Mesenchymal stem cell (in vitro differentiated cells and primary cell): ENCODE data around the gene PROM2.

Experiments
- DNase-seq: peaks from one replicate; pipeline ENCODE4 v3.0.0-alpha.2; 2013
- H2AFZ ChIP-seq: one replicate; pipeline ENCODE4 v1.6.1; 2013; ENCODE audit warnings: low read depth, mild to moderate bottlenecking, control low read depth, inconsistent platforms, low read length, moderate library complexity
- H2AK5ac ChIP-seq: 2 replicates; pipeline ENCODE4 v1.6.1; 2013; ENCODE audit warnings: low read length, moderate library complexity, mild to moderate bottlenecking, inconsistent platforms; ENCODE audit not compliant: severe bottlenecking
- H2BK120ac ChIP-seq: one replicate; pipeline ENCODE4 v1.6.1; 2013; ENCODE audit warnings: low read depth, mild to moderate bottlenecking, inconsistent platforms, low read length, moderate library complexity
- H2BK12ac ChIP-seq, 2 experiments: one replicate each; pipeline ENCODE4 v1.6.1; 2013; ENCODE audit warnings: inconsistent platforms in 2 of 2, low read length in 2 of 2, mild to moderate bottlenecking in 2 of 2, moderate library complexity in 2 of 2, control low read depth in 1 of 2
- H2BK15ac ChIP-seq: one replicate; pipeline ENCODE4 v1.6.1; 2013; ENCODE audit warnings: mild to moderate bottlenecking, low read depth, inconsistent platforms; ENCODE audit not compliant: poor library complexity, severe bottlenecking
- H2BK5ac ChIP-seq: 2 replicates; pipeline ENCODE4 v1.6.1; 2013; ENCODE audit warnings: low read depth, mild to moderate bottlenecking, low read length, control low read depth, inconsistent platforms; ENCODE audit not compliant: poor library complexity, severe bottlenecking
- H3K14ac ChIP-seq, 2 experiments: one replicate each; pipeline ENCODE4 v1.6.1; 2013; ENCODE audit warnings: inconsistent platforms in 2 of 2, low read length in 2 of 2, control low read depth in 1 of 2, mild to moderate bottlenecking in 1 of 2, moderate library complexity in 1 of 2
- H3K18ac ChIP-seq, 2 experiments: one replicate each; pipeline ENCODE4 v1.6.1; 2013; ENCODE audit warnings: inconsistent platforms in 2 of 2, low read length in 2 of 2, control low read depth in 1 of 2, low read depth in 1 of 2, mild to moderate bottlenecking in 1 of 2
- H3K23ac ChIP-seq, 2 experiments: one replicate each; pipeline ENCODE4 v1.6.1; 2013; ENCODE audit warnings: inconsistent platforms in 2 of 2, low read length in 2 of 2, mild to moderate bottlenecking in 2 of 2, moderate library complexity in 2 of 2, control low read depth in 1 of 2
- H3K27ac ChIP-seq: 2 replicates; pipeline ENCODE4 v1.5.1; 2013; ENCODE audit warnings: mild to moderate bottlenecking, moderate library complexity, low read length, control low read depth, inconsistent platforms; ENCODE audit not compliant: poor library complexity, severe bottlenecking
- H3K27me3 ChIP-seq, 2 experiments: 2 replicates each; pipeline versions ENCODE4 v1.6.1 to v1.7.0; 2013; ENCODE audit warnings: low read length in 2 of 2, mild to moderate bottlenecking in 2 of 2, moderate library complexity in 2 of 2, control low read depth in 1 of 2, inconsistent platforms in 1 of 2; ENCODE audit not compliant: control insufficient read depth in 1 of 2, insufficient read depth in 1 of 2
- H3K36me3 ChIP-seq, 2 experiments: 2 replicates each; pipeline versions ENCODE4 v1.6.1 to v1.7.0; 2013; ENCODE audit warnings: low read length in 2 of 2, control low read depth in 1 of 2, inconsistent platforms in 1 of 2, low read depth in 1 of 2, mild to moderate bottlenecking in 1 of 2; ENCODE audit not compliant: insufficient read depth in 2 of 2, control insufficient read depth in 1 of 2
- H3K4ac ChIP-seq, 2 experiments: one replicate each; pipeline ENCODE4 v1.6.1; 2013; ENCODE audit warnings: inconsistent platforms in 2 of 2, low read length in 2 of 2, mild to moderate bottlenecking in 2 of 2, moderate library complexity in 2 of 2, control low read depth in 1 of 2, low read depth in 1 of 2
- H3K4me1 ChIP-seq: 2 replicates; pipeline ENCODE4 v1.6.1; 2013; ENCODE audit warnings: low read depth, low read length, control low read depth; ENCODE audit not compliant: control insufficient read depth, insufficient read depth
- H3K4me2 ChIP-seq: 2 replicates; pipeline ENCODE4 v1.6.1; 2013; ENCODE audit warnings: low read length, mild to moderate bottlenecking, inconsistent platforms; ENCODE audit not compliant: poor library complexity, severe bottlenecking
- H3K4me3 ChIP-seq, 2 experiments: 2 replicates each; pipeline versions ENCODE4 v1.5.1 to v1.7.0; 2013; ENCODE audit warnings: low read length in 2 of 2, mild to moderate bottlenecking in 2 of 2, control low read depth in 1 of 2, low read depth in 1 of 2; ENCODE audit not compliant: insufficient read depth in 1 of 2
- H3K79me1 ChIP-seq: replicated peaks from 2 replicates; pipeline ENCODE4 v1.6.1; 2013; ENCODE audit warnings: mild to moderate bottlenecking, control low read depth, low read length, inconsistent platforms; ENCODE audit not compliant: poor library complexity, severe bottlenecking
- H3K9ac ChIP-seq: 2 replicates; pipeline ENCODE4 v1.7.0; 2013; ENCODE audit warnings: mild to moderate bottlenecking, low read length, moderate library complexity
- H3K9me3 ChIP-seq: 2 replicates; pipeline ENCODE4 v1.7.0; 2013; ENCODE audit warnings: mild to moderate bottlenecking, low read length; ENCODE audit not compliant: control insufficient read depth
- H4K8ac ChIP-seq: one replicate; pipeline ENCODE4 v1.6.1; 2013; ENCODE audit warnings: inconsistent platforms, mild to moderate bottlenecking, low read length, moderate library complexity
- H4K91ac ChIP-seq: one replicate; pipeline ENCODE4 v1.6.1; 2013; ENCODE audit warnings: mild to moderate bottlenecking, low read length, inconsistent platforms
- WGBS: methylation state at CpG from one replicate; pipeline ENCODE4 v1.1.7; 2013; ENCODE audit warnings: mixed read lengths; 5-methylcytosine and 5-hydroxymethylcytosine counted together

PROM2 gene

GRCh38 chr2:95296011-95296410 is 21.8 kb downstream of the PROM2 start:
- Histone ChIP-seq H3K27ac (no peak overlapping the region), H3K4me1 (peaks cover 37% of the 10 kb centered on the region), H3K79me1 (no peaks in the 10 kb centered on the region), H3K4ac (no peak overlapping the region), H2BK15ac (no peak overlapping the region), H2BK5ac (no peak overlapping the region), H3K23ac (no peak overlapping the region), H3K9ac (no peak overlapping the region), H3K4me3 (no peak overlapping the region), H3K4me2 (no peak overlapping the region), H3K14ac (no peak overlapping the region), H2BK12ac (no peak overlapping the region), H4K8ac (no peak overlapping the region), H3K18ac (no peak overlapping the region), H4K91ac (no peak overlapping the region), H2BK120ac (no peak overlapping the region), H3K9me3 (peaks cover 4% of the 10 kb centered on the region), H2AK5ac (no peak overlapping the region), H3K36me3 (peaks cover 0 to 12% of the 10 kb centered on the region in 2 experiments), H3K27me3 (peaks cover 0 to 48% of the 10 kb centered on the region in 2 experiments), H2AFZ (no peak overlapping the region)
- WGBS, result 63% methylated on average over 5 of the region's 5 CpGs
- DNase-seq, result no peak

- Histone ChIP-seq H4K8ac (no peak within 1 kb of the TSS), H3K27ac (no peak within 1 kb of the TSS), H3K36me3 (peaks cover 0 to 12% of the 10 kb centered on the region in 2 experiments), H3K79me1 (no peaks in the 10 kb centered on the region), H3K14ac (no peak within 1 kb of the TSS), H3K4me1 (peaks cover 42% of the 10 kb centered on the region), H3K9ac (no peak within 1 kb of the TSS), H3K23ac (no peak within 1 kb of the TSS), H3K4me2 (peak within 1 kb of the TSS; percentile 50), H2AFZ (no peak within 1 kb of the TSS), H2BK120ac (no peak within 1 kb of the TSS), H3K4me3 (peak within 1 kb of the TSS in 1 of 2 experiments; percentile 41), H2BK5ac (no peak within 1 kb of the TSS), H3K27me3 (peaks cover 0 to 54% of the 10 kb centered on the region in 2 experiments), H3K18ac (no peak within 1 kb of the TSS), H3K9me3 (no peaks in the 10 kb centered on the region), H2AK5ac (no peak within 1 kb of the TSS), H4K91ac (no peak within 1 kb of the TSS), H3K4ac (no peak within 1 kb of the TSS), H2BK15ac (no peak within 1 kb of the TSS), H2BK12ac (no peak within 1 kb of the TSS)
- DNase-seq, result no peak
- WGBS, result 15% methylated on average over 12 of the region's 13 CpGs
These were observed 22.7 kb downstream of the PROM2 start, which contains the start of gene KCNIP3 for GRCh38 chr2:95296880-95297487. Gene KCNIP3, plus strand, starts transcription at chr2:95297347. Its CDS starts 92 bp downstream, at chr2:95297439.

- Histone ChIP-seq H3K4me3 (peak overlapping the region in 1 of 2 experiments; percentile 41), H4K91ac (no peak overlapping the region), H2BK5ac (no peak overlapping the region), H4K8ac (no peak overlapping the region), H3K9me3 (no peaks in the 10 kb centered on the region), H2BK15ac (no peak overlapping the region), H2BK12ac (no peak overlapping the region), H3K9ac (no peak overlapping the region), H3K4me2 (peak overlapping the region; percentile 50), H3K27me3 (peaks cover 0 to 63% of the 10 kb centered on the region in 2 experiments), H3K4ac (no peak overlapping the region), H2AK5ac (no peak overlapping the region), H3K27ac (no peak overlapping the region), H3K79me1 (no peaks in the 10 kb centered on the region), H3K14ac (no peak overlapping the region), H2AFZ (no peak overlapping the region), H3K4me1 (peaks cover 43% of the 10 kb centered on the region), H3K23ac (no peak overlapping the region), H3K18ac (no peak overlapping the region), H2BK120ac (no peak overlapping the region), H3K36me3 (peaks cover 0 to 12% of the 10 kb centered on the region in 2 experiments)
- no peak for DNase-seq
- WGBS, result 74% methylated on average over 9 of the region's 11 CpGs
These were observed 23.6 kb downstream of the PROM2 start for GRCh38 chr2:95297639-95298395.

GRCh38 chr2:95298486-95299111 is 24.4 kb downstream of the PROM2 start:
- H2BK120ac ChIP-seq, result no peak overlapping the region
- WGBS, result 68% methylated on average over 9 of the region's 9 CpGs

More at GRCh38 chr2:95298486-95299111, 24.4 kb downstream of the PROM2 start:
- Histone ChIP-seq H3K36me3 (peaks cover 0 to 19% of the 10 kb centered on the region in 2 experiments), H3K18ac (no peak overlapping the region), H2AK5ac (peak overlapping the region; percentile 18), H3K27ac (no peak overlapping the region), H3K79me1 (no peaks in the 10 kb centered on the region), H2BK12ac (no peak overlapping the region), H3K4me3 (no peak overlapping the region), H3K9me3 (no peaks in the 10 kb centered on the region), H3K4ac (no peak overlapping the region), H3K9ac (no peak overlapping the region), H3K23ac (no peak overlapping the region), H2AFZ (no peak overlapping the region), H3K4me1 (peaks cover 46% of the 10 kb centered on the region), H4K91ac (no peak overlapping the region), H4K8ac (no peak overlapping the region), H3K4me2 (no peak overlapping the region), H2BK15ac (no peak overlapping the region), H2BK5ac (no peak overlapping the region), H3K14ac (no peak overlapping the region), H3K27me3 (peaks cover 0 to 70% of the 10 kb centered on the region in 2 experiments)
- no peak for DNase-seq
